ENCODE results near the gene FXYD5.

DNA sequence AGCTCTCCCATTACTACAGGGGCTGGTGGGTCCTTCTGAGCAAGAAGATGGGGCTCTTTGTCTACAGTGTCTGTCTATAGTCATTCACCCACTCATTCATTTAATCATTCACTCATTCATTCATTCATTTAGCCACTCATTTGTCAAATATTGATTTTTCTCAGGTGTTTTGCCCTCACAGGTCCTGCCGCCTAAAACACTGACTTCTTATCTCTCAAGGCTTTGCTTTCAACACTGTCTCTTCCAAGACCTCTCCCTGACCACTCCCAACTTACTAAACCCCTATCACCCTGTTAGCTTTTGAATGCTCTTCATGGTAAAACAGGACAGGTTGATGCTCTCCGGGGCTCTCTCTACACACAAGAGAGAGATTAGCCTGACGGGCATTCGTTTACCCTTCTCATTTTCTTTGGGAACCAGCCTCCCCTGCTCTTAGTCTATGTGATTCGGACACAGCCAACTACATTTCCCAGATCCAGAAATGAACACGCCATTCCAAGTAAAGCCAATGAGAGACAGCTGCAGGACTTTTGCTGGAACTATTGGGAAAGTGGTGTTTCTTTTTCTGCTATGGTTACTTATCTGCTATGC, 51.3 kb downstream of the FXYD5 start:
- TF ChIP-seq CTCF (conservative IDR thresholded peaks at IDR 0.05; ENCODE audit: low read length) = no peak
- TF ChIP-seq EZH2phosphoT487 (IDR thresholded peaks at IDR 0.05; ENCODE audit: borderline replicate concordance) = no peak

All from Loucy (cell line).